HG02840 (cell line): Measurements from ENCODE around the gene IL6.

Experiments
- ATAC-seq: cut with Tn5 transposase; IDR thresholded peaks from one replicate; pipeline ENCODE4 v1.9.1; 2021; ENCODE audit warnings: mild to moderate bottlenecking, moderate library complexity, moderate number of reproducible peaks; ENCODE audit not compliant: unreplicated experiment, low FRiP score

Gene IL6

DNA sequence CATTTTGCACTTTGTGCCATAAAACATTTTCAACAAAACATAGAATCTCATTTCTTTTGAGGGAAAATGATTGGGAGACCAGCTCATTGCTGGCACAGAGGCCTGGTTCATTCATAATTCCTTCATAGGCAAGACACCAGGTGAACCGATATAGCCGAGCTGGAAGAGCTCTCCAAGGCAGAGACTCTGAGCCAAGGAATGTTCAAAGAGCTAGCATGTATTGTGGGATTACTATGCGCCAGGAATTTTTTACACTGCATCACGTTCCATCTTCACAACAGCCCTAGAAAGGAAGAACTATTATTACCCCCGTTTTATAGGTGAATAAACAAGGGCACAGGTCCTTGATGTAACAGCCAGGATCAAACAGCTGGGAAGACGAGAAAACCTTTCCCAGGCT is 2.1 kb upstream of the IL6 start:
- no peak for ATAC-seq

DNA sequence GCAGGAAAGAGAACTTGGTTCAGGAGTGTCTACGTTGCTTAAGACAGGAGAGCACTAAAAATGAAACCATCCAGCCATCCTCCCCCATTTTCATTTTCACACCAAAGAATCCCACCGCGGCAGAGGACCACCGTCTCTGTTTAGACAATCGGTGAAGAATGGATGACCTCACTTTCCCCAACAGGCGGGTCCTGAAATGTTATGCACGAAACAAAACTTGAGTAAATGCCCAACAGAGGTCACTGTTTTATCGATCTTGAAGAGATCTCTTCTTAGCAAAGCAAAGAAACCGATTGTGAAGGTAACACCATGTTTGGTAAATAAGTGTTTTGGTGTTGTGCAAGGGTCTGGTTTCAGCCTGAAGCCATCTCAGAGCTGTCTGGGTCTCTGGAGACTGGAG is 1.4 kb upstream of the IL6 start:
- ATAC-seq: no peak

DNA sequence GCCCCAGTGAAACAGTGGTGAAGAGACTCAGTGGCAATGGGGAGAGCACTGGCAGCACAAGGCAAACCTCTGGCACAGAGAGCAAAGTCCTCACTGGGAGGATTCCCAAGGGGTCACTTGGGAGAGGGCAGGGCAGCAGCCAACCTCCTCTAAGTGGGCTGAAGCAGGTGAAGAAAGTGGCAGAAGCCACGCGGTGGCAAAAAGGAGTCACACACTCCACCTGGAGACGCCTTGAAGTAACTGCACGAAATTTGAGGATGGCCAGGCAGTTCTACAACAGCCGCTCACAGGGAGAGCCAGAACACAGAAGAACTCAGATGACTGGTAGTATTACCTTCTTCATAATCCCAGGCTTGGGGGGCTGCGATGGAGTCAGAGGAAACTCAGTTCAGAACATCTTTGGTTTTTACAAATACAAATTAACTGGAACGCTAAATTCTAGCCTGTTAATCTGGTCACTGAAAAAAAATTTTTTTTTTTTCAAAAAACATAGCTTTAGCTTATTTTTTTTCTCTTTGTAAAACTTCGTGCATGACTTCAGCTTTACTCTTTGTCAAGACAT is 574 bp upstream of the IL6 start:
- ATAC-seq: no peak

DNA sequence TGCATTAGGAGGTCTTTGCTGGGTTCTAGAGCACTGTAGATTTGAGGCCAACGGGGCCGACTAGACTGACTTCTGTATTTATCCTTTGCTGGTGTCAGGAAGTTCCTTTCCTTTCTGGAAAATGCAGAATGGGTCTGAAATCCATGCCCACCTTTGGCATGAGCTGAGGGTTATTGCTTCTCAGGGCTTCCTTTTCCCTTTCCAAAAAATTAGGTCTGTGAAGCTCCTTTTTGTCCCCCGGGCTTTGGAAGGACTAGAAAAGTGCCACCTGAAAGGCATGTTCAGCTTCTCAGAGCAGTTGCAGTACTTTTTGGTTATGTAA is 675 bp downstream of the IL6 start:
- no peak for ATAC-seq

- ATAC-seq: no peak
Observed at GRCh38 chr7:22728401-22729029, 1.5 kb downstream of the IL6 start.

DNA sequence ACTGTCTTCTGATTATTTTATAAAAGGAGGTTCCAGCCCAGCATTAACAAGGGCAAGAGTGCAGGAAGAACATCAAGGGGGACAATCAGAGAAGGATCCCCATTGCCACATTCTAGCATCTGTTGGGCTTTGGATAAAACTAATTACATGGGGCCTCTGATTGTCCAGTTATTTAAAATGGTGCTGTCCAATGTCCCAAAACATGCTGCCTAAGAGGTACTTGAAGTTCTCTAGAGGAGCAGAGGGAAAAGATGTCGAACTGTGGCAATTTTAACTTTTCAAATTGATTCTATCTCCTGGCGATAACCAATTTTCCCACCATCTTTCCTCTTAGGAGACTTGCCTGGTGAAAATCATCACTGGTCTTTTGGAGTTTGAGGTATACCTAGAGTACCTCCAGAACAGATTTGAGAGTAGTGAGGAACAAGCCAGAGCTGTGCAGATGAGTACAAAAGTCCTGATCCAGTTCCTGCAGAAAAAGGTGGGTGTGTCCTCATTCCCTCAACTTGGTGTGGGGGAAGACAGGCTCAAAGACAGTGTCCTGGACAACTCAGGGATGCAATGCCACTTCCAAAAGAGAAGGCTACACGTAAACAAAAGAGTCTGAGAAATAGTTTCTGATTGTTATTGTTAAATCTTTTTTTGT is 2.3 kb downstream of the IL6 start:
- ATAC-seq: no peak

DNA sequence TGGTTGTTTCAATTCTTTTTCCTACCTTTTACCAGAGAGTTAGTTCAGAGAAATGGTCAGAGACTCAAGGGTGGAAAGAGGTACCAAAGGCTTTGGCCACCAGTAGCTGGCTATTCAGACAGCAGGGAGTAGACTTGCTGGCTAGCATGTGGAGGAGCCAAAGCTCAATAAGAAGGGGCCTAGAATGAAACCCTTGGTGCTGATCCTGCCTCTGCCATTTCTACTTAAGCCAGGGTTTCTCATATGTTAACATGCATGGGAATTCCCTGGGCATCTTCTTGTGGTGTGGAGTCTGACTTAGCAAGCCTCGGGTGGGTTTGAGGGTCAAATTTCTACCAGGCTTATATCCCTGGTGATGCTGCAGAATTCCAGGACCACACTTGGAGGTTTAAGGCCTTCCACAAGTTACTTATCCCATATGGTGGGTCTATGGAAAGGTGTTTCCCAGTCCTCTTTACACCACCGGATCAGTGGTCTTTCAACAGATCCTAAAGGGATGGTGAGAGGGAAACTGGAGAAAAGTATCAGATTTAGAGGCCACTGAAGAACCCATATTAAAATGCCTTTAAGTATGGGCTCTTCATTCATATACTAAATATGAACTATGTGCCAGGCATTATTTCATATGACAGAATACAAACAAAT is 3.2 kb downstream of the IL6 start:
- no peak for ATAC-seq

DNA sequence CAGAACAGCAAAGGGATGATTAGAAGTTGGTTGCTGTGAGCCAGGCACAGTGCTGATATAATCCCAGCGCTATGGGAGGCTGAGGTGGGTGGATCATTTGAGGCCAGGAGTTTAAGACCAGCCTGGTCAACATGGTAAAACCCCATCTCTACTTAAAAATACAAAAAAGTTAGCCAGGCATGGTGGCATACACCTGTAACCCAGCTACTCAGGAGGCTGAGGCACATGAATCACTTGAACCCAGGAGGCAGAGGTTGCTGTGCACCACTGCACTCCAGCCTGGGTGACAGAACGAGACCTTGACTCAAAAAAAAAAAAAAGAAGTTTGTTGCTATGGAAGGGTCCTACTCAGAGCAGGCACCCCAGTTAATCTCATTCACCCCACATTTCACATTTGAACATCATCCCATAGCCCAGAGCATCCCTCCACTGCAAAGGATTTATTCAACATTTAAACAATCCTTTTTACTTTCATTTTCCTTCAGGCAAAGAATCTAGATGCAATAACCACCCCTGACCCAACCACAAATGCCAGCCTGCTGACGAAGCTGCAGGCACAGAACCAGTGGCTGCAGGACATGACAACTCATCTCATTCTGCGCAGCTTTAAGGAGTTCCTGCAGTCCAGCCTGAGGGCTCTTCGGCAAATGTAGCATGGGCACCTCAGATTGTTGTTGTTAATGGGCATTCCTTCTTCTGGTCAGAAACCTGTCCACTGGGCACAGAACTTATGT is 4.1 kb downstream of the IL6 start:
- no peak for ATAC-seq

- ATAC-seq: no peak
Observed at GRCh38 chr7:22731766-22732165, 4.8 kb downstream of the IL6 start.

DNA sequence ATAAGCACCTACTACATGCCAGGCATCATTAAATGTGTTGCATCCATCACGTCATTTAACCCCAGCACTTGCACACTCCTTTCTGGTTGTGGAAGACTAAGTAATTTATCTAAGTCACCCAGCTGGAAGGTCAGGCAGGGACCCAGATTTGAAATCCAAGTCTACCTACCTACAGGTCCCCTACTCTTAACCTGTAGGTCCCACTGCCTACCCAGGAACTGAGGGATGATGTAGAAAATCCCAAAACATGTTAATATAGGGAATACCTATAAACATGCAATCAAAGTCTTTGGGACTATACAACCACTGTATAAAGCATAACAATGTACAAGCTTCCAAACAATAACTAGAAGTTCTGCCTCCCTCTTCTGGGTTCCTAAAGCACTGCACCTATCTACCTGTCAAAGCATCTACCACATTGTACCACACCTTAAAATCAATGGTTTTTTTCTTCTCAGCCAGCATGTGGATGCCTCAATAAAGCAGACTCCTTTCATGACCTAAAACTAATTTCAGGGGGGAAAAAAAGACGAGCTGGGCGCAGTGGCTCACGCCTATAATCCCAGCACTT is 5.6 kb downstream of the IL6 start:
- no peak for ATAC-seq

- no peak for ATAC-seq
Observed at GRCh38 chr7:22733761-22734160, 6.8 kb downstream of the IL6 start.

DNA sequence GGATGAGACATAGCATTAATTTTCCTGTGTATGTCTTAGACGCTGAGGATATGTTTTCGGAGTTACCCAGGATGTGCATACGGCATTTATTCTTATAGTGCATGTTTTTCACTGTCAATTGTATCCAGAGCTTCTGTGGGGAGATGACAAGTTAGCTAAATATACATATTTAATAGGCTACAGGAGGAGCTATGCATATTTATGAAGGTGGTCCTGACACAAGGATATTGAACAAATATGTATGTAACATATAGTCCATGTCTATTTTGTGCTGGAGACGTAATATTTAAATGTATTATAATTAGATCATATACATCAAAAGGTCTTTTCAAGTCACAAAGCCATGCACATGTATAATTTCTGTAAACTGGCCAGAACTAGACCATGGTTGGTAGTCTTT is 16.0 kb downstream of the IL6 start:
- no peak for ATAC-seq

- ATAC-seq: no peak
Observed at GRCh38 chr7:22751341-22751740, 24.3 kb downstream of the IL6 start.

- ATAC-seq: no peak
Observed at GRCh38 chr7:22757338-22757994, 30.5 kb downstream of the IL6 start.

GRCh38 chr7:22758576-22758975 is 31.6 kb downstream of the IL6 start:
- no peak for ATAC-seq

DNA sequence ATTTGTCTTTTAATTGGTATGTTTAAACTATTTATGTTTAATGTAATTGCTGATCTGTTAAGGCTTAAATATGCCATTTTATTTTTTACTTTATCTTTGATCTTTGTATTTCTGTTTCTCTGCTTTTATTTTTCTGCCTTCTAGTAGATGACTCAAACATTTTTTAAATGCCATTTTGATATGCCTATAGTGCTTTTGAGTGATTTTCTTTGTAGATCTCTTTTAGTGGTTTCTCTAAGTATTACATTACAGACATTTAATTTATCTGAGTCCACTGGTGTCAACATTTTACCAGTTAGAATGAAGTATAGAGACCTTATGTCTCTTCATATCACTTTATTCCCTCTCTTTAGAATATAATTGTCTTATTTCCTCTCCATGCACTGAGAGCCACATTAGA is 32.7 kb downstream of the IL6 start:
- no peak for ATAC-seq

DNA sequence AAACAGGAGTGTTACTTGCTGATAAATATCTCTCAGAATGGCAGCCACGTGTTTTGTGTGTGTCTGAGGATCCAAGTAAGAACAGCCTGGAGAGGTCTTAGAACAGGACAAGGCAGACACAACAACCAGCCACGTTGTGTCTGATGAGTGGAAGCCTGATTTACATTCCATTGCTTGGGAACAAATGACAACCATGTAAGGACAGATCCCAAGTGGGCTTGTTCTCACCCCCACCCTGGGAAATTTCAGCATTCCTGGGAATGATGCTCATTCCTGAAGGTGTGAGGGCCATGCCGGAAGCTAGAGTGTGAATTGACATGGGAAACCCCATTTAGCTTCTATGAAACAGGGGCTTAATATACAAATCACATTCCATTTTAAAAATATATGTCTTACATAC is 35.9 kb downstream of the IL6 start:
- ATAC-seq: no peak

DNA sequence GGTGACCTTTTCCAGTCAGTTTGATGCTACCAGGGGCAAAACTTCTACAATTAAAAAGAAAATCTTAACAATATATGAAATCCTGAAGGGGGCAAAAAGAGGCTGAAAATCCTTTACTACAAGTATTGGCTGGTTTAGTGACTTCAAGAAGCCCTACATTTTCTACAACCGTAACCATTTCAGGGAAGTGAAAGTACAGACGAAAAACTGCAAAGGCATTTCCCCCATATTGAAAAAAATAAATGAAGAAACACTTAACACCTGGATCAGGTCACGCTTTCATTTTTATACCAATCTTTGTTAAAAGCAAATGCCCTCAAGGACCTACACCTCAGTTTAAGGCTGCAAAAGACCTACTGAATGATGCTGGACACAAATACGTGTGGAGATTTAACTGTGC is 38.6 kb downstream of the IL6 start:
- ATAC-seq: peak; percentile 73

GRCh38 chr7:22771194-22771871 is 44.3 kb downstream of the IL6 start:
- ATAC-seq: no peak

- no peak for ATAC-seq
Observed at GRCh38 chr7:22771872-22772228, 44.9 kb downstream of the IL6 start.
